Measurements from ENCODE around the gene DDX59. TPM values are rescaled to one million over a fixed set of nuclear protein-coding genes. Genes with fewer than 3 reads are reported as not detected.

The DDX59 gene
- total and polyA plus RNA-seq, 9 of the 15 experiments (the other 6 are each of a cell fraction or from before 2014, with no cell fraction given): 8.3 to 30.4 (median 19.8) TPM

DNA sequence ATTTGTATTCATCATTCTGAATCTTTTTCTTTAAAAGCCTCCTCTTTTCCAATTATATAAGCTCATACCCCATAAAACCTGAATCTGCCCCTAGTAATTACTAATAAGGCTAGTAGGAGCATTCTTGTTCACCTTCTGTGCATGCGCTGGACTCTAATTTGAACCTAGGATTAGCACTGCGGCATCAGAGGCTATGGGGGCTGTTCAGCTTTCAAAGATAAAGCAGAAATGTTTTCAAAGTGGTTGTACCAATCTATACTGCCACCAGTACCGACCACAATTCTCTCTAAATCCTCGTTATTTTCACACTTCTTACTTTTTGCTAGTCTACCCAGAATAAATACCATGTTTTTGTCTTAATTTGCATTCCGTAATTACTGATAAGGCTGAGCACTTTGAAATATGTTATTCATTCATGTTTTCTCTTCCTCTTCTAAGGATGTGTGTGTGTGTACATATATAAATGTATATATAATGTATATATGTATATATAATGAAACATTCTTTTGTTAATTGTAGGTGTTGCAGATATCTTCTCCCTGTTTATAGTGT, 1.6 kb upstream of the DDX59 start (continued):
- no peak for TF ChIP-seq CHD7 (IDR thresholded peaks at IDR 0.05; ENCODE audit: low read depth, low read length)
- TF ChIP-seq ZNF507 (tag; conservative IDR thresholded peaks at IDR 0.05): 0 out of 2 replicates have a peak, but pooled peaks have one; percentile 2
- TF ChIP-seq RUNX1 (IDR thresholded peaks at IDR 0.05; ENCODE audit: low read depth): no peak
- TF ChIP-seq, protein P1, sequence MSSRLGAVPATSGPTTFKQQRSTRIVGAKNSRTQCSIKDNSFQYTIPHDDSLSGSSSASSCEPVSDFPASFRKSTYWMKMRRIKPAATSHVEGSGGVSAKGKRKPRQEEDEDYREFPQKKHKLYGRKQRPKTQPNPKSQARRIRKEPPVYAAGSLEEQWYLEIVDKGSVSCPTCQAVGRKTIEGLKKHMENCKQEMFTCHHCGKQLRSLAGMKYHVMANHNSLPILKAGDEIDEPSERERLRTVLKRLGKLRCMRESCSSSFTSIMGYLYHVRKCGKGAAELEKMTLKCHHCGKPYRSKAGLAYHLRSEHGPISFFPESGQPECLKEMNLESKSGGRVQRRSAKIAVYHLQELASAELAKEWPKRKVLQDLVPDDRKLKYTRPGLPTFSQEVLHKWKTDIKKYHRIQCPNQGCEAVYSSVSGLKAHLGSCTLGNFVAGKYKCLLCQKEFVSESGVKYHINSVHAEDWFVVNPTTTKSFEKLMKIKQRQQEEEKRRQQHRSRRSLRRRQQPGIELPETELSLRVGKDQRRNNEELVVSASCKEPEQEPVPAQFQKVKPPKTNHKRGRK (tag; IDR thresholded peaks at IDR 0.05): peak; percentile 14; the same call in 1 of the 2 replicates
- no peak for TF ChIP-seq YY1 (IDR thresholded peaks at IDR 0.05; ENCODE audit: borderline replicate concordance in 1 of 3, control insufficient read depth in 1 of 3, extremely low read depth in 1 of 3, insufficient read depth in 3 of 3, insufficient read length in 1 of 3, insufficient replicate concordance in 2 of 3, low read depth in 1 of 3, low read length in 2 of 3)
- peak; percentile 75; the same call in 1 of the 2 replicates for TF ChIP-seq THRAP3 (IDR thresholded peaks at IDR 0.05; ENCODE audit: borderline replicate concordance)

Data from K562 (cell line).